H1 (cell line): Measurements from ENCODE around the gene CLRN1. TPM values are rescaled to one million over a fixed set of nuclear protein-coding genes. Genes with fewer than 3 reads are reported as not detected.

Experiments used
- CTCF ChIA-PET: fragments of 300-600 bp; sonication (Branson Sonifier 250); formaldehyde crosslinking; loops from one replicate; lab custom pipeline; 2021; ENCODE audit not compliant: partially characterized antibody; lab: Charles Lee
- POLR2A ChIA-PET: fragments of 300-600 bp; sonication (Branson Sonifier 250); formaldehyde crosslinking; loops from one replicate; lab custom pipeline; 2021; ENCODE audit warnings: inconsistent platforms; ENCODE audit not compliant: partially characterized antibody; lab: Charles Lee
- DNase-seq, 2 experiments: peaks; one replicate each; pipeline versions ENCODE4 v3.0.0 to v3.0.0-alpha.2; 2010 to 2022; ENCODE audit warnings: low spot score in 2 of 2, low read depth in 1 of 2, mixed read lengths in 1 of 2
- FAIRE-seq: peaks from 2 replicates; lab custom pipeline; 2011; peaks lifted over from hg19 to GRCh38; lab: Jason Lieb, UNC
- H2AFZ ChIP-seq: 2 replicates; pipeline ENCODE4 v1.8.1; 2012; ENCODE audit warnings: low read length, inconsistent platforms
- H2AK5ac ChIP-seq: 2 replicates; pipeline ENCODE4 v1.6.1; 2013; ENCODE audit warnings: low read depth, low read length
- H2BK120ac ChIP-seq: replicated peaks from 2 replicates; pipeline ENCODE3; 2013; ENCODE audit warnings: low read depth, low read length, inconsistent platforms
- H2BK12ac ChIP-seq: 2 replicates; pipeline ENCODE4 v1.6.1; 2013; ENCODE audit warnings: low read depth, low read length
- H2BK15ac ChIP-seq: 2 replicates; pipeline ENCODE4 v1.6.1; 2013; ENCODE audit warnings: low read length
- H2BK20ac ChIP-seq: 2 replicates; pipeline ENCODE4 v1.6.1; 2013; ENCODE audit warnings: low read length
- H2BK5ac ChIP-seq: 2 replicates; pipeline ENCODE4 v1.6.1; 2013; ENCODE audit warnings: low read depth, low read length
- H3K14ac ChIP-seq: 2 replicates; pipeline ENCODE4 v1.6.1; 2013; ENCODE audit warnings: inconsistent platforms; ENCODE audit not compliant: insufficient read length
- H3K18ac ChIP-seq: 2 replicates; pipeline ENCODE4 v1.6.1; 2013; ENCODE audit warnings: low read length; ENCODE audit errors: extremely low read depth
- H3K23ac ChIP-seq: 2 replicates; pipeline ENCODE4 v1.6.1; 2013; ENCODE audit warnings: inconsistent platforms; ENCODE audit not compliant: insufficient read length
- H3K23me2 ChIP-seq: 2 replicates; pipeline ENCODE4 v1.6.1; 2013; ENCODE audit warnings: low read depth, low read length
- H3K27ac ChIP-seq: 2 replicates; pipeline ENCODE4 v1.6.1; 2011; ENCODE audit warnings: low read depth, low read length, inconsistent platforms
- H3K27me3 ChIP-seq, 4 experiments: replicated peaks in 1 of 4; 1 replicate in 1 of 4; 2 replicates in 3 of 4; pipeline versions ENCODE4 v1.6.1 to v1.8.1; 2011 to 2013; ENCODE audit warnings: low read length in 3 of 4, mild to moderate bottlenecking in 3 of 4, inconsistent platforms in 2 of 4, mixed read lengths in 2 of 4, moderate library complexity in 1 of 4; ENCODE audit not compliant: control insufficient read depth in 3 of 4, insufficient read depth in 3 of 4; ENCODE audit errors: extremely low read depth in 1 of 4
- H3K36me3 ChIP-seq, 4 experiments: 2 replicates each; pipeline versions ENCODE4 v1.6.1 to v1.8.1; 2011 to 2013; ENCODE audit warnings: mild to moderate bottlenecking in 4 of 4, low read length in 3 of 4, moderate library complexity in 2 of 4, control low read depth in 1 of 4, inconsistent platforms in 1 of 4; ENCODE audit not compliant: insufficient read depth in 4 of 4, control insufficient read depth in 2 of 4
- H3K4ac ChIP-seq: replicated peaks from 2 replicates; pipeline ENCODE3; 2013; ENCODE audit warnings: low read length, low read depth, mixed read lengths, inconsistent platforms; ENCODE audit not compliant: insufficient read length
- H3K4me1 ChIP-seq, 4 experiments: replicated peaks in 1 of 4; 1 replicate in 1 of 4; 2 replicates in 3 of 4; pipeline versions ENCODE4 v1.6.1 to v1.8.1; 2011 to 2013; ENCODE audit warnings: low read length in 3 of 4, inconsistent platforms in 2 of 4, mixed read lengths in 1 of 4; ENCODE audit not compliant: insufficient read depth in 4 of 4, control insufficient read depth in 3 of 4
- H3K4me2 ChIP-seq, 2 experiments: 2 replicates each; pipeline versions ENCODE4 v1.6.1 to v1.8.1; 2011 to 2013; ENCODE audit warnings: low read depth in 2 of 2, low read length in 2 of 2, control low read depth in 1 of 2, inconsistent platforms in 1 of 2, mild to moderate bottlenecking in 1 of 2; ENCODE audit not compliant: insufficient read depth in 1 of 2
- H3K4me3 ChIP-seq, 4 experiments: fragments of 200-600, 300-600 bp in 1 of 4; sonication (generic), shearing (Covaris generic), sonication (Bioruptor Twin) in 1 of 4; 2 replicates each; pipeline versions ENCODE4 v1.5.1 to v1.8.1; 2011 to 2016; ENCODE audit warnings: low read length in 4 of 4, low read depth in 3 of 4, control low read depth in 2 of 4, inconsistent platforms in 2 of 4, mild to moderate bottlenecking in 2 of 4, mixed read lengths in 1 of 4, moderate library complexity in 1 of 4; ENCODE audit not compliant: insufficient read depth in 2 of 4; ENCODE audit errors: extremely low read depth in 1 of 4
- H3K56ac ChIP-seq: replicated peaks from 2 replicates; pipeline ENCODE3; 2013; ENCODE audit warnings: low read depth, mild to moderate bottlenecking, mixed read lengths, low read length, inconsistent platforms; ENCODE audit not compliant: insufficient read length
- H3K79me1 ChIP-seq: 2 replicates; pipeline ENCODE4 v1.6.1; 2013; ENCODE audit warnings: low read depth, low read length, control low read depth
- H3K79me2 ChIP-seq, 2 experiments: 2 replicates each; pipeline versions ENCODE4 v1.6.1 to v1.8.1; 2012 to 2013; ENCODE audit warnings: low read length in 2 of 2, mild to moderate bottlenecking in 2 of 2, inconsistent platforms in 1 of 2; ENCODE audit not compliant: insufficient read depth in 2 of 2, control insufficient read depth in 1 of 2
- H3K9ac ChIP-seq, 4 experiments: replicated peaks in 1 of 4; 1 replicate in 1 of 4; 2 replicates in 3 of 4; pipeline versions ENCODE4 v1.6.1 to v1.8.1; 2011 to 2013; ENCODE audit warnings: low read depth in 3 of 4, low read length in 3 of 4, control low read depth in 2 of 4, mild to moderate bottlenecking in 2 of 4, moderate library complexity in 2 of 4, inconsistent platforms in 1 of 4; ENCODE audit errors: extremely low read depth in 1 of 4
- H3K9me3 ChIP-seq, 2 experiments: 2 replicates each; pipeline versions ENCODE4 v1.6.1 to v1.8.1; 2012 to 2013; ENCODE audit warnings: mild to moderate bottlenecking in 2 of 2, moderate library complexity in 2 of 2, control low read depth in 1 of 2, inconsistent platforms in 1 of 2, low read depth in 1 of 2, low read length in 1 of 2, mixed read lengths in 1 of 2; ENCODE audit not compliant: insufficient read depth in 2 of 2
- H4K20me1 ChIP-seq, 2 experiments: replicated peaks in 1 of 2; 2 replicates each; pipeline versions ENCODE3 to v1.8.1; 2011 to 2013; ENCODE audit warnings: inconsistent platforms in 2 of 2, low read length in 2 of 2, mild to moderate bottlenecking in 1 of 2; ENCODE audit not compliant: insufficient read depth in 2 of 2, control insufficient read depth in 1 of 2
- H4K5ac ChIP-seq: 2 replicates; pipeline ENCODE4 v1.6.1; 2013; ENCODE audit warnings: low read length, low read depth, mixed read lengths, inconsistent platforms; ENCODE audit not compliant: insufficient read length
- H4K8ac ChIP-seq: 2 replicates; pipeline ENCODE4 v1.8.0; 2013; ENCODE audit warnings: mild to moderate bottlenecking, moderate library complexity, low read length, inconsistent platforms; ENCODE audit not compliant: insufficient read depth; ENCODE audit errors: extremely low read depth
- H4K91ac ChIP-seq: replicated peaks from 2 replicates; pipeline ENCODE3; 2013; ENCODE audit warnings: low read length, mixed read lengths, inconsistent platforms; ENCODE audit not compliant: insufficient read length
- ATF3 ChIP-seq: IDR thresholded peaks from 2 replicates; pipeline ENCODE4 v1.6.1; 2011; ENCODE audit warnings: low read depth, mild to moderate bottlenecking, low read length; ENCODE audit not compliant: insufficient read depth
- CHD2 ChIP-seq: IDR thresholded peaks from 2 replicates; pipeline ENCODE4 v1.6.1; 2012; ENCODE audit warnings: low read length, improper control_type of control experiment
- EGR1 ChIP-seq: IDR thresholded peaks from 2 replicates; pipeline ENCODE4 v1.6.1; 2011; ENCODE audit warnings: low read depth, low read length, borderline replicate concordance
- HDAC2 ChIP-seq, 2 experiments: fragments of 300-600 bp in 1 of 2; sonication (generic) in 1 of 2; IDR thresholded peaks; 2 replicates each; pipeline ENCODE4 v1.6.1; 2011 to 2012; ENCODE audit warnings: low read depth in 2 of 2, low read length in 2 of 2, mild to moderate bottlenecking in 2 of 2, moderate library complexity in 2 of 2, borderline replicate concordance in 1 of 2, inconsistent platforms in 1 of 2
- KDM4A ChIP-seq: IDR thresholded peaks from one replicate; pipeline ENCODE4 v1.7.1; 2012; ENCODE audit warnings: low read depth, mild to moderate bottlenecking, moderate library complexity, low read length, inconsistent platforms; ENCODE audit not compliant: severe bottlenecking
- SUZ12 ChIP-seq: fragments of 200-600 bp; sonication (generic); IDR thresholded peaks from 2 replicates; pipeline ENCODE4 v1.6.1; 2012; ENCODE audit warnings: mild to moderate bottlenecking, inconsistent platforms, low read length, moderate library complexity, mixed read lengths
- ZNF274 ChIP-seq: IDR thresholded peaks from 2 replicates; pipeline ENCODE4 v1.7.0; 2012; ENCODE audit warnings: low read length, borderline replicate concordance; ENCODE audit errors: extremely low read depth
- WGBS, 2 experiments: shearing (Covaris generic) in 1 of 2; methylation state at CpG; one replicate each; pipeline versions ENCODE4 v1.1.6 to v1.1.7; 2013 to 2015; ENCODE audit warnings: low lambda C conversion rate in 2 of 2, mixed read lengths in 2 of 2, inconsistent platforms in 1 of 2, low coverage in 1 of 2, missing lambda C conversion rate in 1 of 2; ENCODE audit not compliant: insufficient replicate concordance in 2 of 2, insufficient coverage in 1 of 2, insufficient read length in 1 of 2; ENCODE audit errors: extremely low coverage in 1 of 2, missing lambda C conversion rate in 1 of 2; 5-methylcytosine and 5-hydroxymethylcytosine counted together
- polyA plus RNA-seq, 7 experiments: library from polyadenylated mRNA; depleted of rRNA in 3 of 7; stranded (reverse) in 5 of 7; unstranded in 2 of 7; fragments of >200 nt in 5 of 7; fragments of 200-250 nt in 2 of 7; gene quantifications; 1 replicate in 5 of 7; 2 replicates in 1 of 7; 4 replicates in 1 of 7; pipeline versions ENCODE4 v1.2.1 to v1.2.3, GENCODE V29; 2011 to 2013; ENCODE audit warnings: missing spikeins in 2 of 7, mixed read lengths in 2 of 7
- total RNA-seq: library from RNA; stranded (reverse); fragmentation: NEBNext Ultra II Directional; extraction: Animal tissue kit (Norgen Biotek cat#: 25700); gene quantifications from 2 replicates; pipeline ENCODE4 v1.2.1, GENCODE V29; 2021

Gene CLRN1
- total and polyA plus RNA-seq, 2 of the 8 experiments (the other 6 are each of a cell fraction or from before 2014, with no cell fraction given) = 0.20 to 0.35 TPM

- H2BK5ac ChIP-seq = no peak overlapping the region
- no peaks in the 10 kb centered on the region for H3K79me2 ChIP-seq
- no peak overlapping the region for H2BK15ac ChIP-seq
- H3K4me2 ChIP-seq = no peak overlapping the region
- H3K23ac ChIP-seq = no peak overlapping the region
- H3K79me1 ChIP-seq = no peaks in the 10 kb centered on the region
- H4K5ac ChIP-seq = no peak overlapping the region
- TF ChIP-seq ATF3 (no peak), SUZ12 (no peak), KDM4A (no peak), EGR1 (no peak), CHD2 (no peak), HDAC2 (IDR thresholded peaks at IDR 0.05; ENCODE audit: borderline replicate concordance in 1 of 2, low read depth in 2 of 2, low read length in 2 of 2) (no peak), ZNF274 (no peak)
- TF ChIP-seq, all 59 proteins: peak for 0
- Histone ChIP-seq H3K9ac (no peak overlapping the region), H3K36me3 (no peaks in the 10 kb centered on the region), H3K23me2 (no peaks in the 10 kb centered on the region; the same call in 1 of the 2 replicates), H3K27ac (no peak overlapping the region), H3K18ac (no peak overlapping the region), H3K14ac (no peak overlapping the region), H3K27me3 (no peaks in the 10 kb centered on the region), H2AFZ (no peak overlapping the region; the same call in 1 of the 2 replicates), H4K8ac (no peak overlapping the region), H3K56ac (no peak overlapping the region), H3K9me3 (no peaks in the 10 kb centered on the region), H2BK20ac (no peak overlapping the region), H2AK5ac (no peak overlapping the region), H2BK120ac (no peak overlapping the region), H3K4me3 (no peak overlapping the region), H4K91ac (no peak overlapping the region), H3K4ac (no peak overlapping the region), H4K20me1 (no peaks in the 10 kb centered on the region), H2BK12ac (no peak overlapping the region), H3K4me1 (no peaks in the 10 kb centered on the region)
- ChIA-PET CTCF (interaction anchor here (0.6 kb wide), 1 partner anchor 259 kb away, joined by 3 read pairs; no protein-coding TSS in a partner anchor), POLR2A (no interaction called here)
- WGBS, 2 experiments = 86% methylated on average over 3 of the region's 3 CpGs; no CpG with 5 or more reads in 1 of the 2 experiments
- FAIRE-seq (no peak), DNase-seq (no peak)
Measured at GRCh38 chr3:150942221-150942620, 30.3 kb downstream of the CLRN1 start.
